ENCODE results near the gene SNX6. TPM values are rescaled to one million over a fixed set of nuclear protein-coding genes. Genes with fewer than 3 reads are reported as not detected.
"Not testable (repeated sequence)": the region's sequence is repeated elsewhere in the genome, so short reads cannot be mapped to it uniquely, and the experiment has no call there.

SNX6 gene
- total RNA-seq, 3 donors from 2014 or later (not counting 1 experiment from before 2014, with no cell fraction given), result 62.6 to 77.7 (median 67.1) TPM

- Histone ChIP-seq H3K9me3 (ENCODE audit: control insufficient read depth, insufficient read depth, low read length) (no peaks in the 10 kb centered on the region), H3K4me3 (ENCODE audit: low read length) (no peak overlapping the region), H3K27me3 (ENCODE audit: control insufficient read depth, insufficient read depth, low read length) (no peaks in the 10 kb centered on the region), H3K4me1 (ENCODE audit: control insufficient read depth, insufficient read depth, low read length) (no peaks in the 10 kb centered on the region), H3K36me3 (ENCODE audit: control insufficient read depth, insufficient read depth, low read length) (peaks cover 72% of the 10 kb centered on the region), H3K27ac (ENCODE audit: low read length) (no peak overlapping the region)
- Mint-ChIP-seq H3K4me1 (no peaks in the 10 kb centered on the region), H3K9me3 (no peaks in the 10 kb centered on the region), H3K4me3 (no peak overlapping the region), H3K27me3 (ENCODE audit: low read depth in 2 of 2) (no peaks in the 10 kb centered on the region), H3K36me3 (peaks cover 35% of the 10 kb centered on the region), H3K27ac (no peak overlapping the region)
- WGBS (ENCODE audit: insufficient coverage), result 86% methylated on average over 2 of the region's 2 CpGs
- ATAC-seq, result no peak
- no peak for DNase-seq
- no peak for TF ChIP-seq CTCF (IDR thresholded peaks at IDR 0.05)
- intact Hi-C loops (cut with micrococcal nuclease), result no loop called here
Measured at GRCh38 chr14:34522496-34522895, 107.5 kb downstream of the SNX6 start.

- H3K27me3 ChIP-seq (ENCODE audit: control insufficient read depth, insufficient read depth, low read length); H3K27me3 Mint-ChIP-seq (ENCODE audit: low read depth in 2 of 2); H3K9me3 ChIP-seq (ENCODE audit: control insufficient read depth, insufficient read depth, low read length); H3K9me3 Mint-ChIP-seq; H3K4me1 ChIP-seq (ENCODE audit: control insufficient read depth, insufficient read depth, low read length); intact Hi-C loops (cut with micrococcal nuclease); H3K4me3 Mint-ChIP-seq; H3K27ac ChIP-seq (ENCODE audit: low read length); DNase-seq; H3K4me1 Mint-ChIP-seq; H3K4me3 ChIP-seq (ENCODE audit: low read length); ATAC-seq: not testable (repeated sequence)
- WGBS (ENCODE audit: insufficient coverage), result over 99% methylated on average over 6 of the region's 6 CpGs
- Mint-ChIP-seq H3K36me3 (peaks cover 41% of the 10 kb centered on the region), H3K27ac (peak overlapping the region in 1 of 2 donors; percentile 30)
- peaks cover 64% of the 10 kb centered on the region for H3K36me3 ChIP-seq (ENCODE audit: control insufficient read depth, insufficient read depth, low read length)
Measured at GRCh38 chr14:34521071-34521470, 108.9 kb downstream of the SNX6 start.

- H3K4me1 Mint-ChIP-seq; H3K9me3 ChIP-seq (ENCODE audit: control insufficient read depth, insufficient read depth, low read length); DNase-seq; H3K9me3 Mint-ChIP-seq; H3K27me3 ChIP-seq (ENCODE audit: control insufficient read depth, insufficient read depth, low read length); H3K27ac ChIP-seq (ENCODE audit: low read length); H3K4me1 ChIP-seq (ENCODE audit: control insufficient read depth, insufficient read depth, low read length); intact Hi-C loops (cut with micrococcal nuclease); H3K4me3 Mint-ChIP-seq; ATAC-seq; H3K27me3 Mint-ChIP-seq (ENCODE audit: low read depth in 2 of 2); H3K4me3 ChIP-seq (ENCODE audit: low read length): not testable (repeated sequence)
- over 99% methylated on average over 7 of the region's 7 CpGs for WGBS (ENCODE audit: insufficient coverage)
- Mint-ChIP-seq H3K36me3 (peaks cover 46% of the 10 kb centered on the region), H3K27ac (peak overlapping the region in 1 of 2 donors; percentile 30)
- peaks cover 62% of the 10 kb centered on the region for H3K36me3 ChIP-seq (ENCODE audit: control insufficient read depth, insufficient read depth, low read length)
Measured at GRCh38 chr14:34520304-34520970, 109.5 kb downstream of the SNX6 start.

Other genes with a start within 250 kb of the SNX6 start
- 1 to 10 TPM; 3.2 to 4.9 (median 4.9) TPM for gene SPTSSA, start 167.9 kb downstream of the SNX6 start, total RNA-seq
- gene EAPP, start 90.4 kb downstream of the SNX6 start, total RNA-seq, result 10 to 100 TPM; 70.5 to 96.6 (median 76.1) TPM
- gene CFL2, start 84.4 kb upstream of the SNX6 start, total RNA-seq, result 10 to 100 TPM; 22.5 to 30.3 (median 25.7) TPM
- gene BAZ1A, start 245.2 kb upstream of the SNX6 start, total RNA-seq, result 10 to 100 TPM; 54.6 to 89.5 (median 64.6) TPM

Data from natural killer cell (primary cell).